ENCODE results near the gene HIVEP3.

Gene HIVEP3

GRCh38 chr1:41466146-41466545, 452.6 kb downstream of the HIVEP3 start:
- no peak for TF ChIP-seq CTCF (IDR thresholded peaks at IDR 0.05; ENCODE audit: insufficient read depth, low read length)
- no peak for TF ChIP-seq POLR2AphosphoS5 (IDR thresholded peaks at IDR 0.05; ENCODE audit: low read depth)
- DNase-seq (ENCODE audit: low read depth in 1 of 2, low spot score in 1 of 2): no peak
- H3K4me3 ChIP-seq (replicated peaks; ENCODE audit: insufficient read depth, low read length): no peak overlapping the region
- no peaks in the 10 kb centered on the region for H3K27me3 ChIP-seq (ENCODE audit: insufficient read depth, poor library complexity, severe bottlenecking)
- no peak overlapping the region for H3K27ac ChIP-seq (replicated peaks)

- DNase-seq (ENCODE audit: low read depth in 1 of 2, low spot score in 1 of 2): no peak
- TF ChIP-seq SPI1 (IDR thresholded peaks at IDR 0.05; ENCODE audit: borderline replicate concordance, low read depth) (no peak), REST (IDR thresholded peaks at IDR 0.05; ENCODE audit: insufficient replicate concordance, low read depth) (no peak), POLR2AphosphoS5 (IDR thresholded peaks at IDR 0.05; ENCODE audit: low read depth) (no peak), GABPA (IDR thresholded peaks at IDR 0.05; ENCODE audit: low read depth) (no peak), CTCF (IDR thresholded peaks at IDR 0.05; ENCODE audit: insufficient read depth, low read length) (no peak)
- no peak overlapping the region for H3K4me3 ChIP-seq (replicated peaks; ENCODE audit: insufficient read depth, low read length)
- no peak overlapping the region for H3K27ac ChIP-seq (replicated peaks)
- H3K27me3 ChIP-seq (ENCODE audit: insufficient read depth, poor library complexity, severe bottlenecking): no peaks in the 10 kb centered on the region
Measured at GRCh38 chr1:41465741-41466140, 453.0 kb downstream of the HIVEP3 start.

- Histone ChIP-seq H3K27ac (replicated peaks) (no peak overlapping the region), H3K27me3 (ENCODE audit: insufficient read depth, poor library complexity, severe bottlenecking) (no peaks in the 10 kb centered on the region), H3K4me3 (replicated peaks; ENCODE audit: insufficient read depth, low read length) (no peak overlapping the region)
- DNase-seq (ENCODE audit: low read depth in 1 of 2, low spot score in 1 of 2): no peak
- no peak for TF ChIP-seq GABPA (IDR thresholded peaks at IDR 0.05; ENCODE audit: low read depth)
- TF ChIP-seq SPI1 (IDR thresholded peaks at IDR 0.05; ENCODE audit: borderline replicate concordance, low read depth): no peak
- TF ChIP-seq POLR2AphosphoS5 (IDR thresholded peaks at IDR 0.05; ENCODE audit: low read depth): no peak
- no peak for TF ChIP-seq REST (IDR thresholded peaks at IDR 0.05; ENCODE audit: insufficient replicate concordance, low read depth)
- no peak for TF ChIP-seq CTCF (IDR thresholded peaks at IDR 0.05; ENCODE audit: insufficient read depth, low read length)
Measured at GRCh38 chr1:41464885-41465284, 453.8 kb downstream of the HIVEP3 start.

- no peak for DNase-seq (ENCODE audit: low read depth in 1 of 2, low spot score in 1 of 2)
- Histone ChIP-seq H3K4me3 (replicated peaks; ENCODE audit: insufficient read depth, low read length) (no peak overlapping the region), H3K27ac (replicated peaks) (no peak overlapping the region), H3K27me3 (ENCODE audit: insufficient read depth, poor library complexity, severe bottlenecking) (no peaks in the 10 kb centered on the region)
- TF ChIP-seq POLR2AphosphoS5 (IDR thresholded peaks at IDR 0.05; ENCODE audit: low read depth): no peak
- no peak for TF ChIP-seq CTCF (IDR thresholded peaks at IDR 0.05; ENCODE audit: insufficient read depth, low read length)
- TF ChIP-seq REST (IDR thresholded peaks at IDR 0.05; ENCODE audit: insufficient replicate concordance, low read depth): no peak
- TF ChIP-seq GABPA (IDR thresholded peaks at IDR 0.05; ENCODE audit: low read depth): no peak
- TF ChIP-seq SPI1 (IDR thresholded peaks at IDR 0.05; ENCODE audit: borderline replicate concordance, low read depth): no peak
Measured at GRCh38 chr1:41463516-41463915, 455.2 kb downstream of the HIVEP3 start.
